Loucy (cell line): ENCODE results near the gene PATZ1.

Source experiments
- H2AFZ ChIP-seq: fragments of 200-600 bp; sonication (generic); 2 replicates; pipeline ENCODE4 v1.6.0; 2016; ENCODE audit warnings: antibody characterized with exemption, mild to moderate bottlenecking, low read length, moderate library complexity
- H3F3A ChIP-seq: fragments of 200-600 bp; 2 replicates; pipeline ENCODE4 v1.6.0; 2016; ENCODE audit warnings: antibody characterized with exemption, low read depth, mild to moderate bottlenecking
- H3K27me3 ChIP-seq: fragments of 200-600 bp; sonication (generic); 2 replicates; pipeline ENCODE4 v1.6.1; 2014; ENCODE audit warnings: low read length, mild to moderate bottlenecking; ENCODE audit not compliant: insufficient read depth, poor library complexity, severe bottlenecking
- H3K36me3 ChIP-seq: fragments of 200-600 bp; sonication (generic); 2 replicates; pipeline ENCODE4 v1.6.1; 2016; ENCODE audit warnings: low read length; ENCODE audit not compliant: insufficient read depth
- H3K4me1 ChIP-seq: fragments of 200-600 bp; sonication (generic); 2 replicates; pipeline ENCODE4 v1.5.1; 2014; ENCODE audit warnings: low read length, mild to moderate bottlenecking; ENCODE audit not compliant: insufficient read depth, poor library complexity, severe bottlenecking
- H3K4me2 ChIP-seq: fragments of 200-600 bp; sonication (generic); 2 replicates; pipeline ENCODE4 v1.6.0; 2014; ENCODE audit warnings: antibody characterized with exemption, low read length, low read depth, mild to moderate bottlenecking; ENCODE audit not compliant: poor library complexity, severe bottlenecking
- H3K4me3 ChIP-seq: fragments of 200-600 bp; sonication (generic); 2 replicates; pipeline ENCODE4 v1.5.1; 2014; ENCODE audit warnings: low read length, mild to moderate bottlenecking, mixed read lengths; ENCODE audit not compliant: poor library complexity, severe bottlenecking
- H3K79me2 ChIP-seq: fragments of 200-600 bp; sonication (generic); 2 replicates; pipeline ENCODE4 v1.6.1; 2014; ENCODE audit warnings: low read length; ENCODE audit not compliant: insufficient read depth
- H3K9ac ChIP-seq: fragments of 200-600 bp; sonication (generic); 2 replicates; pipeline ENCODE4 v1.6.0; 2014; ENCODE audit warnings: mild to moderate bottlenecking, low read depth, low read length, moderate library complexity; ENCODE audit not compliant: poor library complexity, severe bottlenecking
- H3K9me2 ChIP-seq: fragments of 200-600 bp; sonication (generic); replicated peaks from 2 replicates; pipeline ENCODE4 v1.6.1; 2016; ENCODE audit warnings: low read depth, low read length, mixed read lengths
- H3K9me3 ChIP-seq: fragments of 200-600 bp; sonication (generic); 2 replicates; pipeline ENCODE4 v1.6.1; 2014; ENCODE audit warnings: mild to moderate bottlenecking, antibody characterized with exemption, low read length, low read depth; ENCODE audit not compliant: insufficient read depth
- H4K20me1 ChIP-seq: fragments of 200-600 bp; sonication (generic); 2 replicates; pipeline ENCODE4 v1.6.0; 2014; ENCODE audit warnings: antibody characterized with exemption, low read length, mild to moderate bottlenecking; ENCODE audit not compliant: insufficient read depth, poor library complexity, severe bottlenecking
- CTCF ChIP-seq: fragments of 200-600 bp; sonication (generic); conservative IDR thresholded peaks from 2 replicates; pipeline ENCODE4 v1.5.1; 2014; ENCODE audit warnings: mild to moderate bottlenecking, antibody characterized with exemption, low read length
- EZH2phosphoT487 ChIP-seq: fragments of 200-600 bp; IDR thresholded peaks from 2 replicates; pipeline ENCODE4 v1.6.1; 2018; ENCODE audit warnings: antibody characterized with exemption, mild to moderate bottlenecking, moderate library complexity, borderline replicate concordance

Gene PATZ1

GRCh38 chr22:31343235-31344191, 2.6 kb downstream of the PATZ1 start:
- Histone ChIP-seq H3K9ac (peak overlapping the region; percentile 92), H3K4me2 (peak overlapping the region; percentile 100), H3K4me1 (peaks cover 50% of the 10 kb centered on the region), H3K79me2 (peaks cover 89% of the 10 kb centered on the region), H3F3A (no peaks in the 10 kb centered on the region), H3K9me2 (no peaks in the 10 kb centered on the region), H3K36me3 (peaks cover 39% of the 10 kb centered on the region; the same call in 1 of the 2 replicates), H2AFZ (no peak overlapping the region), H4K20me1 (peaks cover 68% of the 10 kb centered on the region), H3K9me3 (no peaks in the 10 kb centered on the region), H3K27me3 (no peaks in the 10 kb centered on the region), H3K4me3 (peak overlapping the region; percentile 90)
- TF ChIP-seq CTCF = no peak
- TF ChIP-seq EZH2phosphoT487 = no peak

GRCh38 chr22:31342389-31343140, 3.6 kb downstream of the PATZ1 start:
- Histone ChIP-seq H4K20me1 (peaks cover 78% of the 10 kb centered on the region), H3K27me3 (no peaks in the 10 kb centered on the region), H3F3A (no peaks in the 10 kb centered on the region), H3K4me1 (peaks cover 46% of the 10 kb centered on the region), H3K36me3 (peaks cover 47% of the 10 kb centered on the region; the same call in 1 of the 2 replicates), H3K9ac (peak overlapping the region; percentile 92), H3K4me2 (peak overlapping the region; percentile 100), H3K9me2 (no peaks in the 10 kb centered on the region), H3K79me2 (peaks cover 92% of the 10 kb centered on the region), H3K9me3 (no peaks in the 10 kb centered on the region), H3K4me3 (peak overlapping the region; percentile 90), H2AFZ (no peak overlapping the region)
- TF ChIP-seq CTCF (no peak), EZH2phosphoT487 (no peak)

DNA sequence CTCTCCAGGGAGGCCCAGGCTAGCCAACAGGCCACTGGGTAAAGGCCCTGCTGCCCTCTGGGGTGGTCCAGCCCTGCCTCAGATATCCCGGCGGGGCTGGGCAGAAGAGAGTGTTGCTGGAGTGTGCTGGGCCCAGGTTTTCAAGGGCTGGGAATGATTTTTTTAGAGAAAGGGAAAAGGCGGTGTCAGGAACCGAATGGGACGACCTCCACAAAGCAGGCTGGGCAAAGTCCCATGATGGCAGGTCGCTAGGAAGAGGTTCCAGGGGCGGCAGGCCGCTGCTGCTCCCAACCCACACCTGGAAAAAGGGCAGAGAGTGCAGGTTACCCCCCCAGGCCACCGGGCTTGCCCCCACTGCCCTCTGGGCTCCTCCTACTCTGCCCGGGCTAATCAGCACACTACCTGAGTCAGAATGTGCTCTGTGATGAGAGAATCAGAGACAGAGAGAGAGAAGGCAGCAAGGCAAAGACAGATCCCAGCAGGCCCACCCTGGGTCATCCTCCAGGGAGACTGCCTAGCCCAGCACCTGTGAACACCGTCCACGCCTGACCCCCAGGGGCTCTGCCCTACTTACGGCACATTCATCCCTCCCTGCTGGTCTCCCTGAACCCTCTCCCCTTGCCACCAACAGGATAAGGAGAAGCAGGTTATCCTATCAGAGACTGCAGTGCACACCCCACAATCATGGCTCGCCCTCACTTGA, 4.6 kb downstream of the PATZ1 start:
- TF ChIP-seq EZH2phosphoT487 = no peak
- no peak for TF ChIP-seq CTCF
- Histone ChIP-seq H3K4me1 (peaks cover 46% of the 10 kb centered on the region), H3K4me2 (peak overlapping the region; percentile 100)

More for the DNA sequence above, 4.6 kb downstream of the PATZ1 start:
- Histone ChIP-seq H2AFZ (no peak overlapping the region), H4K20me1 (peaks cover 83% of the 10 kb centered on the region), H3K79me2 (peaks cover 90% of the 10 kb centered on the region), H3F3A (no peaks in the 10 kb centered on the region), H3K36me3 (peaks cover 52% of the 10 kb centered on the region; the same call in 1 of the 2 replicates), H3K9ac (peak overlapping the region; percentile 92), H3K27me3 (no peaks in the 10 kb centered on the region), H3K4me3 (peak overlapping the region; percentile 90), H3K9me2 (no peaks in the 10 kb centered on the region), H3K9me3 (no peaks in the 10 kb centered on the region)
